ENCODE data around the gene NPTX2.
"Not testable (repeated sequence)": the region's sequence is repeated elsewhere in the genome, so short reads cannot be mapped to it uniquely, and the experiment has no call there.

NPTX2 gene, protein sequence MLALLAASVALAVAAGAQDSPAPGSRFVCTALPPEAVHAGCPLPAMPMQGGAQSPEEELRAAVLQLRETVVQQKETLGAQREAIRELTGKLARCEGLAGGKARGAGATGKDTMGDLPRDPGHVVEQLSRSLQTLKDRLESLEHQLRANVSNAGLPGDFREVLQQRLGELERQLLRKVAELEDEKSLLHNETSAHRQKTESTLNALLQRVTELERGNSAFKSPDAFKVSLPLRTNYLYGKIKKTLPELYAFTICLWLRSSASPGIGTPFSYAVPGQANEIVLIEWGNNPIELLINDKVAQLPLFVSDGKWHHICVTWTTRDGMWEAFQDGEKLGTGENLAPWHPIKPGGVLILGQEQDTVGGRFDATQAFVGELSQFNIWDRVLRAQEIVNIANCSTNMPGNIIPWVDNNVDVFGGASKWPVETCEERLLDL

DNA sequence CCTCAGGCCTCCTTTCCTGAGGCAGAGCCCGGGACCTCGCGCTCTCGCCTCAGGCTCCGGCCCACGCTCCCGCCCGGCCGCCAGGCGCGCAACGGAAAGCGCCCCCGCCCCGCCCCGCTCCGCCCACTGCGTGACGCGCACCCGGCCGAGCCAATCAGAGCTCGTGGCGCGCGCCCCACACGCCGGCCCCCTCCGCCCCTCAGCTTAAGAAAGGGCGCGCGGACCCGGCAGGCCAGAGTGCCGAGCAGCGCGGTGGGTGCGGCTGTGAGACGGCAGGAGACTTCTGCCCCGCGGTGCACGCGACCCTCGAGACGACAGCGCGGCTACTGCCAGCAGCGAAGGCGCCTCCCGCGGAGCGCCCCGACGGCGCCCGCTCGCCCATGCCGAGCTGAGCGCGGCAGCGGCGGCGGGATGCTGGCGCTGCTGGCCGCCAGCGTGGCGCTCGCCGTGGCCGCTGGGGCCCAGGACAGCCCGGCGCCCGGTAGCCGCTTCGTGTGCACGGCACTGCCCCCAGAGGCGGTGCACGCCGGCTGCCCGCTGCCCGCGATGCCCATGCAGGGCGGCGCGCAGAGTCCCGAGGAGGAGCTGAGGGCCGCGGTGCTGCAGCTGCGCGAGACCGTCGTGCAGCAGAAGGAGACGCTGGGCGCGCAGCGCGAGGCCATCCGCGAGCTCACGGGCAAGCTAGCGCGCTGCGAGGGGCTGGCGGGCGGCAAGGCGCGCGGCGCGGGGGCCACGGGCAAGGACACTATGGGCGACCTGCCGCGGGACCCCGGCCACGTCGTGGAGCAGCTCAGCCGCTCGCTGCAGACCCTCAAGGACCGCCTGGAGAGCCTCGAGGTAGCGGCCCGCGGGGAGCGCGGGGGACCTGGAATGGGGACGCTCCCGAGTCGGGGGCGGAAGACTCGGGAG, at the start of gene NPTX2:
TSS of gene NPTX2 (plus strand) at position 235 of the 909 bp plus-strand sequence. CDS start at position 412, 177 bp downstream.
- DNase-seq (ENCODE audit: low read depth in 2 of 2), result no peak

DNA sequence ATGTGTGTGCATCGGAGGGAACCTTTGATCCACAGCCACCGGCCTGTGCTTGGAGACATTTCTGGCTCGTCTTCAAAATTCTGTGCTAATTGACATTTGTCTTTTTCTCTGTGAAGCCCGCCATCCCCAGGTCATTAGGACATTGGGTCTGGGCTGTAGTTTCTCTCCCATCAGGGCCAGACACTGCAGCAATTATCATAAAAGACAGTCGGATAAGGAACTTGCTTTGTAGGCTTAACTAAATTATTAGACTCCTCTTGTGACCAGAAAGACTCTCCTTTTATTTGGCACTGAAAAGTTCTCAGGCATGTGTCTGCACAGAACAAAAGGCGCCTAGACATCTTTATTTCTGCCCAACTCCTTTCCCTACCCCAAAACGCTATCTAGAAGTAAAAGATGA, 49.1 kb upstream of the NPTX2 start:
- DNase-seq (ENCODE audit: low read depth in 2 of 2), result no peak

DNA sequence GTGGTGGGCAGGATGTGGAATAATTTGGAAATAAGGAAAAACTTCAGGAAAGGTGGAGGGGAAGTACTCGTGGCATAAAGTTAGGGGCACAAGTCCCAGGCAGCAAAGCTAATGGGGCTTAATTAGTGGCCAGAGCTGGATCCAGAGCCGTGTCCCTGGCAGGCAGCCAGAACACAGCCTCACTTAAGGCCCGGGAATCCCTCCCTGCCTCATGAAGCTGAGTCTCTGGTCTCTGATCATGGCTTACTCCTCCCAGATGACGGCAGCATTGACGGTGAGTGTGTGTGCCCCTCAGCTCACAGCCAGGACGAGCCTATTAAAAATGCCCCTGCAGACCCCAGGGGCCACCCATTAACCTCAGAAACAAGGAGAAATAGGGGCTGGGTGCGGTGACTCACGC, 48.2 kb upstream of the NPTX2 start:
- no peak for DNase-seq (ENCODE audit: low read depth in 2 of 2)

DNA sequence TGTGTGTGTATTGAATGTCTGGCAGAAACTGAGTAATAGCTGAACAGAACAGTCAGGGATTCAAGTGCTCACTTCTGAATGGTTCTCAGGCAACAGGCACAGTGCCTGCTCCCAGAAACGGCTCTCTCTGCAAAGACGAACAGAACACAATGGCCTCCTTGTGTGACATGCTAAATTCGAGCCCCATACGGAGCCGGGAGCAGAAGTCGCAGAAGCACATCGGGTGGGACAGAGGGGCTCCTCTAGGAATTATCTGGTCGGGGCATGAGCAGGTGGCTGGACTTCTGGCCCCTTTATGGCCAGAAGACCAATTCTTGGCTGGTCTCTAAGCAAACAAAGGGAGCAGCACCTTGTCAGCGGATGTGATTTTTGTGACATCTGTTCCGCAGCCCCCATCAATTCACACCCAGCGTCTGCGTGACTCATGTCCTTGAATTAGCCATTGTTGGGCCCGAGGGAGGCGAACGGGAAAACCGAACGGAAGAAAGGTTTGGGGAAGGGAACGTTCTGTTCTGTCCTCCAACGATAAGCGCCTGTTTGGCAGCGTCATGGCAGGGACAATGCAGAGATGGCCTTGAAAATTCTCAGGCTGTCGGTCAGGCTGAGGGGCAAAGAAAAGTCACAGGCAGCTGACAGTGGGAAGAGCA, 47.3 kb upstream of the NPTX2 start:
- DNase-seq (ENCODE audit: low read depth in 2 of 2), result no peak

DNA sequence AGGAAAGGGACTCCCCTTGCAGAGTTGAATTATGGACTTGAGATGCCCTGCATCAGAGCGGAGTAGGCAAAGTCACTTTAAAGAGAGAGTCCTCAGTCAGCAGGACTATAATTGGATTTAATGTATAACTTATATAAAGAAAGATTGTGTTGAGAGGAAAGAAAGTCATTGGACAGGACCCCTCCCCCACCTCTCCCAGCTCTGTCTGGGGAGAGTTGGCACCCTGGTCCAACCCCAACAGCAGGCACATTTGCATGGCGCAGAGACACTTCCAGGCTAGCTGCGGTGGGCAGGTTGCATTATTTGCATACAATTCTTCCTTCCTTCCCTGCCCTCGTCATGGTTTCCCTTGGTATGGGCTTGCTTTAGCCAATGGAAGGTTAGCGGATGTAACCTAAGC, 46.1 kb upstream of the NPTX2 start:
- DNase-seq (ENCODE audit: low read depth in 2 of 2), result no peak

DNA sequence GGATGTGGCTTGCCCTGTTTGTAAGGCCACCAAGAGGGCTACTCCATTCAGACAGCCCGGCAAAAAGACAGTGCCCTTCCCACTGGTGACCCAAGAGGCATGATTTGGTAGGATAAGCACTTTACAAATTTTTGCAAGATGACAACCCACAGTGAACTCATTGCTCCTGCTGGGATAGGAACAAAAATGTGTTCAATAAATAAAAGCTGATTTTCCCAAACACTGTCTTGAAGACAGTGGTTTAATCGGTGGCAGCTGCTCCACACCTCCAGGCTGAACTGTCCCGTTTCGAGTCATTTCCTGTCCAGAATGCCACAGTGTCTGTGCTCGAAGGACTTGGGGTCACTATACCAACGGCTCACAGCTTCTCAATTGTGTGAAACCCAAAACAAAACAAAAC, 45.1 kb upstream of the NPTX2 start:
- DNase-seq (ENCODE audit: low read depth in 2 of 2), result no peak

DNA sequence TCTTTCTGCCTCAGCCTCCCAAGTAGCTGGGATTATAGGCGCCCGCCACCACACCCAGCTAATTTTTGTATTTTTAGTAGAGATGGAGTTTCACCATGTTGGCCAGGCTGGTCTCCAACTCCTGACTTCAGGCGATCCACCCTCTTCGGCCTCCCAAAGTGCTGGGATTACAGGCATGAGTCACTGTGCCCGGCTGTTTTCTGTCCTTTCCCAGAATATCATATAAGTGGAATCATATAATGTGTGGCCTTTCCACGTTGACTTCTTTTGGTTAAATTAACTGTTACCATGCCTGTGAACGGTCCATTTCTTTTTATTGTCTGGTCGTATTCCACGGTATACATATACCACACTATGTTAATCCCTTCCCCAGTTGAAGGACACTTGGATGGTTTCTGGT, 44.4 kb upstream of the NPTX2 start:
- not testable (repeated sequence) for DNase-seq (ENCODE audit: low read depth in 2 of 2)

DNA sequence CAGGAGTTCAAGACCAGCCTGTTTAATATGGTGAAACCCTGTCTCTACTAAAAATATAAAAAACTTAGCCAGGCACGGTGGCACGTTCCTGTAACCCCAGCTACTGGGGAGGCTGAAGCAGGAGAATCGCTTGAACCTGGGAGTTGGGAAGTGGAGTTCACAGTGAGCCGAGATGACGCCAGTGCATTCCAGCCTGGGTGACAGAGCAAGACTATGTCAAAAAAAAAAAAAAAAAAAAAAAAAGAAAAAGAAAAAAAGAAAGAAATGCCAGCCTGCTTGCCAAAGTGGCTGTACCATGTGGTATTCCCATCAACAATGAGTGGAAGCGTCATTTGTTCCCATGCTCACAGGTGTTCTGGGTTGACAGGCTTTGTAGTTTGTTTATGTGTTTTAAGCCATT, 43.3 kb upstream of the NPTX2 start:
- no peak for DNase-seq (ENCODE audit: low read depth in 2 of 2)

DNA sequence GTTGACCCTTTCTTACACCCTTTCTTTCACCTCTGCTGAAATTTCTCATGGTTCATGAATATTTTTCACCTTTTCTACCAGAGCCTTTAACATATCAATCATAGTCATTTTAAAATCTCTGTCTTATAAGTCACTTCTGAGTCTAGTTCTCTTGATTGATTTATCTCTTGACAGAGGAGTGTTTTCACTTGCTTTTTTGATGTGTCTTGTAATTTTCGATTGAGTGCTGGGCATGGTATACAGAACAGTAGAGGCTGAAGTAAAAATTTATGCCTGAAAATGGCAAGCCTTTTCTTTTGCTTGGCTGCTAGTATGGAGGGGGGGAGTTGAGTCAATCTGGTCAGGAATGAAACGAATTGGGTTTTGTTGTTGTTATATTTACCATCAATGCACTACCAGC, 41.2 kb upstream of the NPTX2 start:
- DNase-seq (ENCODE audit: low read depth in 2 of 2), result no peak

DNA sequence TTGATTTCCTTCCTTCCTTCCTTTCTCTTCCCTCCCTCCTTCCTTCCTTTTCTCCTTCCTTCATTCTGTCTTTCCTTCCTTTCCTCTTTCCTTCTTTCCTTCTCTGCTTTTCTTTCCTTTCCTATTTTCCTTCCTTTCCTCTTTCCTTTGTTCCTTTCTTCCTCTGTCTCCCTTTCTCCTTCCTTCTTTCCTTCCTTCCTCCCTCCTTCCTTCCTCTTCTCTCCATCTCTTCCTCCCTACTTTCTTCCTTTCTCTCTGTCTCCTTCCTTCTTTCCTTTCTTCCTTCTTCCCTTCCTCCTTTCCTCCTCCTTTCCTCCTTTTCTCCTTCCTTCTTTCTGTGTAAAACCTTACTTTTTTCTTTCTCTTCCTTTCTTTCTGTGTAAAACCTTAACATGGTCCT, 32.3 kb upstream of the NPTX2 start:
- DNase-seq (ENCODE audit: low read depth in 2 of 2), result no peak

DNA sequence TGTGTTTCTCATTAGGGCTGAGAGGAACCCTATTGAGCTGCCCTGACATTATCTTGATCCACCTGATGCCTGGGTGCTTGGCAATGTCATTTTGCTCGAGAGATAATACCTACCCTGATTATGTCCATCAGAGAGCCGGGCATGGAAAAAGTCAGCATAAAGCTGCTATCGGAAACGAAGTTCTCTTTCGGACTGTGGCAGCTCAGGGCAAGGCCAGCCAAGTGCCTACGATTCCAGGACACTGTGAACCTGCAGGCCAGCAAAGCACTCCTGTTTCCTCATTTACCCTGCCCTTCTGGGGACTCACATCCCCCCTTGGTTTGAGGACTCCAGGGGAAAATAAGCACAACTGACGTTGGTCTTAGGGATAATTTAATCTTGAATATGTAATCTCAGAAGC, 25.2 kb upstream of the NPTX2 start:
- DNase-seq (ENCODE audit: low read depth in 2 of 2), result no peak

DNA sequence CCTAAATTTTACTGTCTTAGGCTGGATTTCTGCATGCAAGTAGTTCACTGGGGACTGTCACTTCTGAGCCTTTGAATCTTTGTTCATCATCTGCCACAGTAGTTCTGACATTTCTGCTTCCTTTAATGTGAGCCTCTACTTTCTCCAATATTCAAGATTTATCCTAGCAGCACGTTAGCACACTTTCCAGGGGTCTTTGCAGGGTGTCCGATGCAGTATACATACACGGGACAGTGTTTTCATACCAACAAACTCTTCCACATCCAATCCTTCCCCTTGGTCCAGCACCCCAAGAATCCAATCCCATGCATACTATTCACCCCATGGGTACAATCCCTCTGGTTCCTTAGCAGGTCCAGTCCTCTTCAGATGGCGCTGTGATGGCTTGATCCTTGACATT, 22.7 kb upstream of the NPTX2 start:
- DNase-seq (ENCODE audit: low read depth in 2 of 2), result no peak

DNA sequence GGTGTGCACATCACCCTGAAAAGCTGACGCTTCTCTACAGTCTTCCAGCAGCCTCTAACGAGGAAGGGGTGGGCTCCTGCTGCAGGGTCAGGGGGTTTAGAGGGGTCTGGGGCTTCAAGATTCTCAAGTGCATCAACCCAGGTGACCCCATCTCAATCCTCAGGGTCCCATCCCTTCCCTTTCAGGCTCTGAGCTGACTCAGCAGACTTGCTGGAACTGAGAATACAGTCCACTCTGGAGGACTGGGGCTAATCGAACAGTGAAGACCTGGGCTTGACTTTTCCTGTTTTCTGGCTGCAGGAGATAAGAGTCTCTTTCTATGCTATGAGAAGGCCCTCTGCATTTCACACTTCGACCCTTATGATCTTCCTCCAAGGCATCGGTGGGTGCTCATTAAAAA, 22.3 kb upstream of the NPTX2 start:
- no peak for DNase-seq (ENCODE audit: low read depth in 2 of 2)

DNA sequence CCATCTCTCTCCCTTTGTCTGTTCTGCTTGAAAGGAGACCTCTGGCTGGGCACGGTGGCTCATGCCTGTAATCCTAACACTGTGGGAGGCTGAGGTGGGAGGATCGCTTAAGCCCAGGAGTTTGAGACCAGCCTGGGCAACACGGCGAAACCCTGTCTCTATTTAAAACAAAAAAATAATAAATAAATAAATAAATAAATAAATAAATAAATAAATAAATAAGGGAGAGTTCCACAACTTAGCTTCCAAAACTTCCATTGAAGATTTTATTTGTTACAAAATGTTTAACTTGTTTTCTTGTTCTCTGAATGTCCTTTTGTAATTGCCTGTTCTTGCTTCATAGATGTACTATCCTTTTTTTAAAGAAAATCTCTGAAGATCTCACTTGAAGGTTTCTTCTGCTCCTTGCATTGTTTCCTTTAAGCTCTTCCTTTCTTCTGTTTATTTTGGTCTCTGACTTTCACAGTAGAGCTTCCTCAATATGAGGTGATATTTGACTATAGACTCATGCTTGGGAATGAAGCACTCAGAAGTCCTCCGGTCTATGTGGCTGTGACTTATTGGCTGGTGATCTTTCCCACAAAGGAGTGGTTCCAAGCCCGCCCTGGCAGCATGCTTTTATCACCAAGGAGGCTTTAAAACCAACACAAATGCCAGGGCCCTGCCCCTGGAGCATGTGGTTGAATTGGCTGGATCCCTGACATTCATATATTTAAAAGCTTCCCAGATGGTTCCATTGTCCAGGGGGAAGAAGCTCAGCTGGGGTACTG, 18.1 kb upstream of the NPTX2 start:
- DNase-seq (ENCODE audit: low read depth in 2 of 2), result no peak

DNA sequence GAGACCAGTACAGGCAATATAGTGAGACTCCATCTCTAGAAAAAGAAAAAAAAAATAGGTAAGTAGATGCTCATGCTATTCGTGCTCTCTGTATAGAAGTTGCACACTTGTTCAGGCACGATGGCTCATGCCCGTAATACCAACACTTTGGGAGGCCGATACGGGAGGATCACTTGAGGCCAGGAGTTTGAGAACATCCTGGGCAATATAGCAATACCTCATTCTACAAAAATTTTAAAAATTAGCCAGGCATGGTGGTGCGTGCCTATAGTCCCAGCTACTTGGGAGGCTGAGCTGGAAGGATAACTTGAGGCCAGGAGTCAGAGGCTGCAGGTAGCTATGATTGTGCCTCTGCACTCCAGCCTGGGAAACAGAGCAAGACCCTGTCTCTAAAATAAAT, 17.2 kb upstream of the NPTX2 start:
- DNase-seq (ENCODE audit: low read depth in 2 of 2), result no peak

DNA sequence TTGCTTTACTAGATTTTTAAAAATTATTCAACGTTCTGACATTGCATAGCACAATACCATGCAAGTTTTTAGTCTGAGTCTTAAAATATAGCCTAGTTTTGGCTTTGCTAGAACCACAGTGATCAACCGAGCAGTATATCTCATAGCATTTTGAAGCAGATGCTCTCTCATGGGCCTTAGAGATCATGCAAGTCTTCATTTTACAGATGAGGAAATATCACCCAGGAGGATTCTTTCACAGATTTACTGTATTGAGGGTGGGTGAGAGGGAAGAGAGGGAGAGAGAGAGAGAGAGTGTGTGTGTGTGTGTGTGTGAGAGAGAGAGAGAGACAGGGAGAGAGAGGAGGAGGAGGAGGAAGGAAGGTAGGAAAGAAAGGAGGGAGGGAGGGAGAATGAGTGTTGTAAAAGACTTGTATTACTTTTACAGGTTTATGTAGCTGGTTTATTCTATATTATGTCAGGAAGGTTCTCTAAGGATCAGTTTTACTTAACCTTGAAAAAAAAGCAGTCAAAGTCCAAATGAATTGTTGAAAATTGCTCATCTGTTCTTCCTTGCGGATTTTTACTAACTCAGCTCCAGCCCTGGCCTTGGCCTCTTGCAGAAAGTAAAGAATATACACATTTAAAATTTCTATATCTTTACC, 14.2 kb upstream of the NPTX2 start:
- DNase-seq (ENCODE audit: low read depth in 2 of 2), result no peak

DNA sequence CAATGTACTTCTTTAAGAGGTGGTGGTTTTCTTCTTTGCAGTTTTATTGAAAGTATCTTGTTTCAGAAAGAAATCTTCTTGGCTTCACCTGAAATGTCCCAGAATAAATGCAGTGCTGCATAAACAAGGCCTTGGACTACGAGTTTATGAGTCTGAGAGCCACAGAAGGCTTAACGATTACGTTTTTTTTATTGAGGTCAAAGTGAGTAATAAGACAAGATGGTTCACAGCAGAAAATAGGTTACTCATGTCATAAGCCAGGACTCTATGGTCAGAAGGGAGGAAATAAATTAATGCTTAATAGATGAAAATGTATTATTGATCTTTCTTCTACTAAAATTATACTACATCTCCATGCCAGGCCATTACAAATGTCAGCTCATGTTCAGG, 13.7 kb upstream of the NPTX2 start:
- DNase-seq (ENCODE audit: low read depth in 2 of 2), result no peak

DNA sequence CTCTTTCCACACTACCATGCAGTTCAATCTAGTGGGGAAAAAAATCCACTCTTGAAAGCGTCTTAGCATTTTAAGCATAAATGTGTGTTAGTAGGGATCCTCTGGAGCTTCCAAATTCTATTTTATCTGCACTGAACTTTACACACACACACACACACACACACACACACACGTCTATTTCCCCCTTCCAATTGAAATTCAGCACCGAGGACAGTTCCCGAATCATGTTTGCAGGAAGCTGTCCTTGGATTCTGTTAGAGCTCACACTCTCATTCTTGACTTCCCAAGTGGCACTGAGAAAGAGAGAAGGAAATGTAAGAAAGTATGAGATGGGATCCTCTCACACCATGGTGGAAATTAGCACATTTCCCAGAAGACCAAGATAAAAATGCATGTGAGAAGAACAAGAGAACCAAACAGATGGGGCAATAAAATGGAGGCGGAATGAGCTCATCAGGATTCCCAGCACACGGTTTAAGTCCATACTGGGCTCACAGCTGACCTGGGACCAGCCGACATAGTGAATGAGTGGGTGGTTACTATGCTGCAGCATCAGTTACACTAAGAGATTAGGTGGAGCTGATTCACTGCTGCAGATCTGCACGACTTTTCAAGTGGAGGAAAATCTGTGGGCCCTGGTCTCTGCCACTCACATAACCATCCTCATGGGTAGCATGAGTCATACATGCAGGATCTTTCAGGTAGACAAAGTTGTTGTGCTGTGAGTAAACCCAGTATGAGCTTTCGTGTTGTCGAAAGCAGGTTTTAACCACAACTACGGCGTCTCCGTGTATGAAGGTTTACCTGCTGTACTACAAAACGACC, 3.3 kb upstream of the NPTX2 start:
- DNase-seq (ENCODE audit: low read depth in 2 of 2), result no peak

DNA sequence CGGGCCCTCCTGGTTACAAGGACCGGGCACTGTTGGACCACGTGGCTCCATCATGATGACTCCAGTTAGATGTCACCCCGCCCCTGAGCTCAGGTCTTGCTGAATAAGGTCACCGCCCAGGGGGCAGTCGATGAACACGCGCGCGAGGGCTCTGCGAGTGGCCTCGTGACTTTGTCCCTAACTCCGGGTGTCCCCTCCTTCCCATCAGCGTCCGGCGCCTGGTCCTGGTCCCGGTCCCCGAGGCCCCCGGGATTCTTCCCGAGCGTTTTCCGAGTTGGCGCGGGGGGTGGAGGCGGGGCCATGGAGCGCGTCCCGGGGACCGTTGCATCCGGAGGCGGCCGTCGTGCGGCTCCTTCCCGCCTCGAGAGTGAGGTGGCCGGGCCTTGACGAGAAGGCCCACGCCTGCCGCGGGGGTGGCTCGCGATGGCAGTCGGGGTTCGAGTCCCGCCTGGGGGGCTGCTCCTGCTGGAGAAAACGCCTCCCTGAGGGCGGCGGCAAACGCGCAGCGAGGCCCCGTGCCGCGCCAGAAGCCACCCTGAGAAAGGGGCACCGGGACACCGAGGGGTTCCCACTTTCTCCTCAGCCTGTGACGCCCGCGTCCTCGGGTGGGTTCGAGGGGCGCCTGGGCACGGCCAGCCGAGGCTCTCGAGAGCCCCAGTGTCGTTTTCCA, 569 bp upstream of the NPTX2 start:
- no peak for DNase-seq (ENCODE audit: low read depth in 2 of 2)

DNA sequence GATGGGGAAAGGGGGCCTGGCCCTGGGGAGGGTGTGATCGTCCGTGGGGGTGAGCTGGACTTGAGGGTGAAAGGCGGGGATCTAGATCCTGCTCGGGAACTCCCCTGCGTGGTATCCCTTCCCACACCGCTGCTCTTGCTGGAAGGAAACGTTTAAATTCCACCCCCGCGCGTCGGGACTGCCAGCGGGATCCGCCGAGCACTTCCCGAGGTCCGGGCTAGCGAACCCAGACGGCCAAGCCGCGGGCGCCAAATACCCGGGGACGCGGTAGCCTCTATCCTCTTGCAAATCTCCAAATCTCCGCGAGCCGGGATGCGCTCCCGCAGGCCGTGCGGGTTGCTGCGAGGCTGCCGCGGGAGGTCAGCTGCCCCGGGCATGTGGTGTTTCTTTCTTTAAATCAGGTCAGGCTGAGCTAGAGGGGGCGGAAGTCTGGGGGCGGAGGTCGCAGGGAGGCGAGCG, 904 bp downstream of the NPTX2 start:
- no peak for DNase-seq (ENCODE audit: low read depth in 2 of 2)
